HEK293 (cell line): ENCODE measurements around the gene CENPT.

Experiments used
- EGR2 ChIP-seq: fragments of 450-650 bp; formaldehyde crosslinking; IDR thresholded peaks from 2 replicates; pipeline ENCODE4 v1.5.1; 2016; ENCODE audit warnings: low read depth, missing biosample characterization, missing genetic modification characterization
- IKZF3 ChIP-seq: fragments of 450-650 bp; IDR thresholded peaks from 2 replicates; pipeline ENCODE4 v1.5.0; 2018; ENCODE audit warnings: missing biosample characterization, mild to moderate bottlenecking, missing genetic modification characterization, moderate library complexity
- KLF1 ChIP-seq: fragments of 450-650 bp; formaldehyde crosslinking; IDR thresholded peaks from 2 replicates; pipeline ENCODE4 v1.5.1; 2016; ENCODE audit warnings: missing biosample characterization, missing genetic modification characterization
- KLF8 ChIP-seq: fragments of 450-650 bp; formaldehyde crosslinking; IDR thresholded peaks from 2 replicates; pipeline ENCODE4 v1.5.1; 2016; ENCODE audit warnings: missing biosample characterization, missing genetic modification characterization
- KLF9 ChIP-seq: fragments of 450-650 bp; formaldehyde crosslinking; IDR thresholded peaks from 2 replicates; pipeline ENCODE4 v1.5.1; 2016; ENCODE audit warnings: missing biosample characterization, missing genetic modification characterization, low read depth
- PRDM1 ChIP-seq: fragments of 450-650 bp; formaldehyde crosslinking; IDR thresholded peaks from 2 replicates; pipeline ENCODE4; 2016; ENCODE audit warnings: missing biosample characterization, missing genetic modification characterization
- RBAK ChIP-seq: fragments of 450-650 bp; formaldehyde crosslinking; IDR thresholded peaks from 2 replicates; pipeline ENCODE4 v1.5.1; 2016; ENCODE audit warnings: missing biosample characterization, missing genetic modification characterization
- REPIN1 ChIP-seq: fragments of 450-650 bp; formaldehyde crosslinking; IDR thresholded peaks from 2 replicates; pipeline ENCODE4 v1.5.1; 2017; ENCODE audit warnings: missing biosample characterization, missing genetic modification characterization, low read depth
- SP2 ChIP-seq: fragments of 450-650 bp; formaldehyde crosslinking; IDR thresholded peaks from 2 replicates; pipeline ENCODE4 v1.5.1; 2016; ENCODE audit warnings: missing biosample characterization, missing genetic modification characterization
- SP7 ChIP-seq: fragments of 450-650 bp; formaldehyde crosslinking; IDR thresholded peaks from 2 replicates; pipeline ENCODE4 v1.5.1; 2016; ENCODE audit warnings: missing biosample characterization, missing genetic modification characterization
- TCF7L2 ChIP-seq: IDR thresholded peaks from 2 replicates; pipeline ENCODE4 v1.6.1; 2011; ENCODE audit warnings: low read depth, mild to moderate bottlenecking, inconsistent platforms, low read length, moderate library complexity, borderline replicate concordance
- ZBTB44 ChIP-seq: fragments of 450-650 bp; IDR thresholded peaks from 2 replicates; pipeline ENCODE4 v1.5.1; 2018; ENCODE audit warnings: missing biosample characterization, mild to moderate bottlenecking, missing genetic modification characterization
- ZNF112 ChIP-seq: fragments of 450-650 bp; formaldehyde crosslinking; IDR thresholded peaks from 2 replicates; pipeline ENCODE4 v1.5.0; 2017; ENCODE audit warnings: missing biosample characterization, missing genetic modification characterization
- ZNF133 ChIP-seq: fragments of 450-650 bp; formaldehyde crosslinking; IDR thresholded peaks from 2 replicates; pipeline ENCODE4 v1.5.1; 2016; ENCODE audit warnings: missing biosample characterization, missing genetic modification characterization
- ZNF16 ChIP-seq: fragments of 450-650 bp; formaldehyde crosslinking; IDR thresholded peaks from 2 replicates; pipeline ENCODE4 v1.5.1; 2016; ENCODE audit warnings: low read depth, missing biosample characterization, missing genetic modification characterization
- ZNF184 ChIP-seq: fragments of 450-650 bp; IDR thresholded peaks from 2 replicates; pipeline ENCODE4 v1.5.1; 2018; ENCODE audit warnings: missing biosample characterization, mild to moderate bottlenecking, missing genetic modification characterization
- ZNF292 ChIP-seq: fragments of 450-650 bp; formaldehyde crosslinking; IDR thresholded peaks from 2 replicates; pipeline ENCODE4 v1.5.1; 2016; ENCODE audit warnings: low read depth, missing biosample characterization, missing genetic modification characterization, borderline replicate concordance
- ZNF37A ChIP-seq: fragments of 450-650 bp; IDR thresholded peaks from 2 replicates; pipeline ENCODE4 v1.5.1; 2018; ENCODE audit warnings: missing biosample characterization, missing genetic modification characterization
- ZNF391 ChIP-seq: fragments of 450-650 bp; formaldehyde crosslinking; IDR thresholded peaks from 2 replicates; pipeline ENCODE4 v1.5.1; 2016; ENCODE audit warnings: low read depth, missing biosample characterization, missing genetic modification characterization, borderline replicate concordance
- ZNF394 ChIP-seq: fragments of 450-650 bp; formaldehyde crosslinking; IDR thresholded peaks from 2 replicates; pipeline ENCODE4 v1.5.1; 2016; ENCODE audit warnings: missing biosample characterization, missing genetic modification characterization, mild to moderate bottlenecking, moderate library complexity, borderline replicate concordance
- ZNF510 ChIP-seq: fragments of 450-650 bp; formaldehyde crosslinking; IDR thresholded peaks from 2 replicates; pipeline ENCODE4 v1.5.1; 2018; ENCODE audit warnings: mild to moderate bottlenecking, missing genetic modification characterization, missing biosample characterization; ENCODE audit not compliant: insufficient replicate concordance
- ZNF521 ChIP-seq: fragments of 450-650 bp; formaldehyde crosslinking; IDR thresholded peaks from 2 replicates; pipeline ENCODE4 v1.5.1; 2017; ENCODE audit warnings: missing biosample characterization, mild to moderate bottlenecking, missing genetic modification characterization
- ZNF530 ChIP-seq: fragments of 450-650 bp; formaldehyde crosslinking; IDR thresholded peaks from 2 replicates; pipeline ENCODE4 v1.5.1; 2016; ENCODE audit warnings: low read depth, missing biosample characterization, missing genetic modification characterization
- ZNF549 ChIP-seq: fragments of 450-650 bp; IDR thresholded peaks from 2 replicates; pipeline ENCODE4 v1.5.1; 2018; ENCODE audit warnings: missing biosample characterization, missing genetic modification characterization, mild to moderate bottlenecking, inconsistent platforms, moderate library complexity
- ZNF571 ChIP-seq: fragments of 450-650 bp; formaldehyde crosslinking; IDR thresholded peaks from 2 replicates; pipeline ENCODE4 v1.5.0; 2017; ENCODE audit warnings: missing biosample characterization, missing genetic modification characterization
- ZNF596 ChIP-seq: fragments of 450-650 bp; IDR thresholded peaks from 2 replicates; pipeline ENCODE4 v1.5.0; 2018; ENCODE audit warnings: missing biosample characterization, mild to moderate bottlenecking, missing genetic modification characterization, moderate library complexity
- ZNF785 ChIP-seq: fragments of 450-650 bp; formaldehyde crosslinking; IDR thresholded peaks from 2 replicates; pipeline ENCODE4 v1.5.1; 2016; ENCODE audit warnings: missing biosample characterization, missing genetic modification characterization
- ZSCAN16 ChIP-seq: fragments of 450-650 bp; formaldehyde crosslinking; IDR thresholded peaks from 2 replicates; pipeline ENCODE4 v1.5.1; 2016; ENCODE audit warnings: missing biosample characterization, missing genetic modification characterization
- ZSCAN23 ChIP-seq: fragments of 450-650 bp; formaldehyde crosslinking; IDR thresholded peaks from 2 replicates; pipeline ENCODE4 v1.5.1; 2016; ENCODE audit warnings: missing biosample characterization, missing genetic modification characterization
- TF ChIP-seq, protein P1 (sequence below): fragments of 450-650 bp; formaldehyde crosslinking; IDR thresholded peaks from 2 replicates; pipeline ENCODE4 v1.5.1; 2017; ENCODE audit warnings: missing biosample characterization, missing genetic modification characterization
- TF ChIP-seq, protein P2 (sequence below): fragments of 450-650 bp; formaldehyde crosslinking; IDR thresholded peaks from 2 replicates; pipeline ENCODE4 v1.5.1; 2016; ENCODE audit warnings: missing biosample characterization, missing genetic modification characterization
- TF ChIP-seq, protein P3 (sequence below): fragments of 450-650 bp; formaldehyde crosslinking; IDR thresholded peaks from 2 replicates; pipeline ENCODE4 v1.5.1; 2016; ENCODE audit warnings: missing biosample characterization, missing genetic modification characterization
- TF ChIP-seq, protein P4 (sequence below): fragments of 450-650 bp; formaldehyde crosslinking; IDR thresholded peaks from 2 replicates; pipeline ENCODE4 v1.5.1; 2016; ENCODE audit warnings: missing biosample characterization, missing genetic modification characterization

CENPT gene

DNA sequence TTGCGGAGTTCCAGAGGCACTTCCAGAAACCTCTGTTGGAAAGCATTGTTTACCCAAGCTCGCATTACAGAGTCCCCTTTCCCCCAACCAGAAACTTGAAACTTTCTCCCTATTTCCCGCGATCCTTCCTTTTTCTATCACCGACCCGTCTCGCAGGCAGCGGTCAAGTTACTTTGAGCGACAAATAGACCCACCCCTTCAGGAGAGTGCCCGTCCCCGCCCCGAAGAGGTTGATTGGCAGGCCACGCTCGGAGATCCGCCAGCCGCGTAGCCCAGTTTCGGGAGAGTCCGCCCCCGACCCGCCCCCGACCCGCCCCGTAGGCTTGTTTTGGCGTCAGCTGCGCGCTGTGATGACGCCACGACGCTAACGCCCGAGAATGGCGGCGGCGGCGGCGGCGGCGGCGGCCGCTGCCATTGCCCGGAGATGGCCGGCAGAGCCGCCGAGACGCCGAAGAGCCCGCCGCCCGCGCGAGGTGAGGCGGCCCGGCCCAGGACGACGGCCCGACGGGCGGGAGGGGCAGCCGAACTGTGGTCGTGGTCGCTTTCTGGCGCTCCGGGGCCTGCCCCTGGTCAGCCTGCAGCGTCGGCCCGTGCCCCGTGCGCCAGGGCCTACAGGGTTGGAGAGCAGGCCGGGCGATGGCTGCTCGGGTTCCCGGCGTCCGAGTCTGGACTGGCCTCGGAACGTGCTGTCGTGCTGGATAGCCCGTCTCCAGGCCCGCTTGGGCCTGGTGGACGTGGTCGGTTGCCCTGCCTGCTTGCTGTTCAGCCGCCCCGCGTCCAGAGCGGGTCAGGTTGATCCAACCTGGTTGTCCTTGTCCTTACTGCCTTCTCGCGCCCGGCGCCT lies 45.6 kb upstream of the CENPT start, which contains the start of gene PSKH1 (continued):
- peak; percentile 73; the same call in 1 of the 2 replicates for TF ChIP-seq KLF8
- no peak for TF ChIP-seq ZNF394 (tag by site-specific recombination)
- TF ChIP-seq, protein P1, sequence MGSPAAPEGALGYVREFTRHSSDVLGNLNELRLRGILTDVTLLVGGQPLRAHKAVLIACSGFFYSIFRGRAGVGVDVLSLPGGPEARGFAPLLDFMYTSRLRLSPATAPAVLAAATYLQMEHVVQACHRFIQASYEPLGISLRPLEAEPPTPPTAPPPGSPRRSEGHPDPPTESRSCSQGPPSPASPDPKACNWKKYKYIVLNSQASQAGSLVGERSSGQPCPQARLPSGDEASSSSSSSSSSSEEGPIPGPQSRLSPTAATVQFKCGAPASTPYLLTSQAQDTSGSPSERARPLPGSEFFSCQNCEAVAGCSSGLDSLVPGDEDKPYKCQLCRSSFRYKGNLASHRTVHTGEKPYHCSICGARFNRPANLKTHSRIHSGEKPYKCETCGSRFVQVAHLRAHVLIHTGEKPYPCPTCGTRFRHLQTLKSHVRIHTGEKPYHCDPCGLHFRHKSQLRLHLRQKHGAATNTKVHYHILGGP: no peak
- no peak for TF ChIP-seq EGR2 (tag by site-specific recombination)
- TF ChIP-seq ZNF571 (tag by site-specific recombination): no peak
- 0 out of 2 replicates have a peak, but pooled peaks have one; percentile 24 for TF ChIP-seq SP7 (tag by site-specific recombination)
- TF ChIP-seq PRDM1 (tag by site-specific recombination): peak; percentile 94
- no peak for TF ChIP-seq RBAK
- peak; percentile 33; the same call in 1 of the 2 replicates for TF ChIP-seq KLF9 (tag by site-specific recombination)
- TF ChIP-seq ZNF133 (tag by site-specific recombination): no peak
- TF ChIP-seq ZNF596 (tag by site-specific recombination): no peak
- peak; percentile 95 for TF ChIP-seq SP2 (tag by site-specific recombination)
- no peak for TF ChIP-seq ZNF37A (tag by site-specific recombination)
- peak; percentile 65 for TF ChIP-seq IKZF3 (tag by site-specific recombination)
- no peak for TF ChIP-seq ZSCAN23
- no peak for TF ChIP-seq ZNF785
- TF ChIP-seq, protein P2, sequence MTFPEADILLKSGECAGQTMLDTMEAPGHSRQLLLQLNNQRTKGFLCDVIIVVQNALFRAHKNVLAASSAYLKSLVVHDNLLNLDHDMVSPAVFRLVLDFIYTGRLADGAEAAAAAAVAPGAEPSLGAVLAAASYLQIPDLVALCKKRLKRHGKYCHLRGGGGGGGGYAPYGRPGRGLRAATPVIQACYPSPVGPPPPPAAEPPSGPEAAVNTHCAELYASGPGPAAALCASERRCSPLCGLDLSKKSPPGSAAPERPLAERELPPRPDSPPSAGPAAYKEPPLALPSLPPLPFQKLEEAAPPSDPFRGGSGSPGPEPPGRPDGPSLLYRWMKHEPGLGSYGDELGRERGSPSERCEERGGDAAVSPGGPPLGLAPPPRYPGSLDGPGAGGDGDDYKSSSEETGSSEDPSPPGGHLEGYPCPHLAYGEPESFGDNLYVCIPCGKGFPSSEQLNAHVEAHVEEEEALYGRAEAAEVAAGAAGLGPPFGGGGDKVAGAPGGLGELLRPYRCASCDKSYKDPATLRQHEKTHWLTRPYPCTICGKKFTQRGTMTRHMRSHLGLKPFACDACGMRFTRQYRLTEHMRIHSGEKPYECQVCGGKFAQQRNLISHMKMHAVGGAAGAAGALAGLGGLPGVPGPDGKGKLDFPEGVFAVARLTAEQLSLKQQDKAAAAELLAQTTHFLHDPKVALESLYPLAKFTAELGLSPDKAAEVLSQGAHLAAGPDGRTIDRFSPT (tag by site-specific recombination): no peak
- 0 out of 2 replicates have a peak, but pooled peaks have one; percentile 9 for TF ChIP-seq KLF1 (tag by site-specific recombination)
- TF ChIP-seq, protein P3, sequence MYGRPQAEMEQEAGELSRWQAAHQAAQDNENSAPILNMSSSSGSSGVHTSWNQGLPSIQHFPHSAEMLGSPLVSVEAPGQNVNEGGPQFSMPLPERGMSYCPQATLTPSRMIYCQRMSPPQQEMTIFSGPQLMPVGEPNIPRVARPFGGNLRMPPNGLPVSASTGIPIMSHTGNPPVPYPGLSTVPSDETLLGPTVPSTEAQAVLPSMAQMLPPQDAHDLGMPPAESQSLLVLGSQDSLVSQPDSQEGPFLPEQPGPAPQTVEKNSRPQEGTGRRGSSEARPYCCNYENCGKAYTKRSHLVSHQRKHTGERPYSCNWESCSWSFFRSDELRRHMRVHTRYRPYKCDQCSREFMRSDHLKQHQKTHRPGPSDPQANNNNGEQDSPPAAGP: no peak
- TF ChIP-seq ZNF16 (tag by site-specific recombination): no peak
- no peak for TF ChIP-seq TCF7L2
- TF ChIP-seq ZNF112: no peak
- TF ChIP-seq ZSCAN16: no peak
- TF ChIP-seq, protein P4, sequence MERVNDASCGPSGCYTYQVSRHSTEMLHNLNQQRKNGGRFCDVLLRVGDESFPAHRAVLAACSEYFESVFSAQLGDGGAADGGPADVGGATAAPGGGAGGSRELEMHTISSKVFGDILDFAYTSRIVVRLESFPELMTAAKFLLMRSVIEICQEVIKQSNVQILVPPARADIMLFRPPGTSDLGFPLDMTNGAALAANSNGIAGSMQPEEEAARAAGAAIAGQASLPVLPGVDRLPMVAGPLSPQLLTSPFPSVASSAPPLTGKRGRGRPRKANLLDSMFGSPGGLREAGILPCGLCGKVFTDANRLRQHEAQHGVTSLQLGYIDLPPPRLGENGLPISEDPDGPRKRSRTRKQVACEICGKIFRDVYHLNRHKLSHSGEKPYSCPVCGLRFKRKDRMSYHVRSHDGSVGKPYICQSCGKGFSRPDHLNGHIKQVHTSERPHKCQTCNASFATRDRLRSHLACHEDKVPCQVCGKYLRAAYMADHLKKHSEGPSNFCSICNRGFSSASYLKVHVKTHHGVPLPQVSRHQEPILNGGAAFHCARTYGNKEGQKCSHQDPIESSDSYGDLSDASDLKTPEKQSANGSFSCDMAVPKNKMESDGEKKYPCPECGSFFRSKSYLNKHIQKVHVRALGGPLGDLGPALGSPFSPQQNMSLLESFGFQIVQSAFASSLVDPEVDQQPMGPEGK: no peak
- no peak for TF ChIP-seq ZNF521 (tag by site-specific recombination)
- TF ChIP-seq ZNF549 (tag by site-specific recombination): no peak
- TF ChIP-seq REPIN1 (tag by site-specific recombination): no peak
- no peak for TF ChIP-seq ZNF391 (tag by site-specific recombination)
- no peak for TF ChIP-seq ZNF510 (tag by site-specific recombination)
- TF ChIP-seq ZNF530 (tag by site-specific recombination): no peak
- TF ChIP-seq ZNF292 (tag by site-specific recombination): no peak
- TF ChIP-seq ZNF184 (tag by site-specific recombination): no peak
- TF ChIP-seq ZBTB44 (tag by site-specific recombination): 0 out of 2 replicates have a peak, but pooled peaks have one; percentile 32
